Suprapubic skin (tissue), 4 donors: ENCODE data around the gene PDE4D. TPM values are rescaled to one million over a fixed set of nuclear protein-coding genes. Genes with fewer than 3 reads are reported as not detected.

Source experiments
- DNase-seq, 2 donors: peaks; one replicate each; pipeline ENCODE4 v3.0.0-alpha.2; 2019; ENCODE audit warnings: low spot score in 2 of 2
- H3K27ac ChIP-seq: fragments of 200-600 bp; sonication (generic); one replicate; pipeline ENCODE4 v1.5.1; 2019
- H3K27me3 ChIP-seq: fragments of 200-600 bp; sonication (generic); one replicate; pipeline ENCODE4 v1.5.1; 2019
- H3K36me3 ChIP-seq: fragments of 200-600 bp; sonication (generic); one replicate; pipeline ENCODE4 v1.5.1; 2019
- H3K4me1 ChIP-seq: fragments of 200-600 bp; sonication (generic); one replicate; pipeline ENCODE4 v1.5.1; 2019
- H3K4me3 ChIP-seq: fragments of 200-600 bp; sonication (generic); one replicate; pipeline ENCODE4 v1.5.1; 2019; ENCODE audit warnings: mild to moderate bottlenecking
- H3K9me3 ChIP-seq: fragments of 200-600 bp; sonication (generic); one replicate; pipeline ENCODE4 v1.5.1; 2019
- EP300 ChIP-seq: sonication (generic); formaldehyde crosslinking; IDR thresholded peaks from one replicate; pipeline ENCODE4 v1.6.1; 2017; ENCODE audit warnings: antibody characterized with exemption
- POLR2A ChIP-seq, 2 donors: fragments of 450-650 bp; IDR thresholded peaks; one replicate each; pipeline ENCODE4 v1.6.1; 2017; ENCODE audit warnings: antibody characterized with exemption in 2 of 2, mild to moderate bottlenecking in 2 of 2, moderate library complexity in 2 of 2
- POLR2AphosphoS5 ChIP-seq, 3 donors: sonication (generic); formaldehyde crosslinking; IDR thresholded peaks; one replicate each; pipeline ENCODE4 v1.6.1; 2017; ENCODE audit warnings: antibody characterized with exemption in 3 of 3
- WGBS: methylation state at CpG from one replicate; pipeline ENCODE4 v1.1.5; 2018; 5-methylcytosine and 5-hydroxymethylcytosine counted together
- total RNA-seq, 4 donors: library from RNA; depleted of rRNA; stranded (reverse); fragments of >200 nt; gene quantifications; one replicate each; pipeline ENCODE4 v1.1.0, GENCODE V29; 2016
- TF ChIP-seq, protein P1 (sequence below), 2 donors: fragments of 200-600 bp in 1 of 2; fragments of 450-650 bp in 1 of 2; sonication (generic) in 1 of 2; IDR thresholded peaks; one replicate each; pipeline ENCODE4 v1.5.1; 2016 to 2019; ENCODE audit warnings: antibody characterized with exemption in 2 of 2, mild to moderate bottlenecking in 1 of 2, moderate library complexity in 1 of 2

The PDE4D gene
- total RNA-seq, 4 donors from 2014 or later = 26.8 to 57.2 (median 29.9) TPM

GRCh38 chr5:59218424-59219045 is 675.0 kb downstream of the PDE4D start:
- Histone ChIP-seq H3K4me3 (no peak overlapping the region), H3K9me3 (no peaks in the 10 kb centered on the region), H3K4me1 (peaks cover 12% of the 10 kb centered on the region), H3K36me3 (peaks cover 3% of the 10 kb centered on the region), H3K27ac (no peak overlapping the region), H3K27me3 (no peaks in the 10 kb centered on the region)
- TF ChIP-seq, protein P1, sequence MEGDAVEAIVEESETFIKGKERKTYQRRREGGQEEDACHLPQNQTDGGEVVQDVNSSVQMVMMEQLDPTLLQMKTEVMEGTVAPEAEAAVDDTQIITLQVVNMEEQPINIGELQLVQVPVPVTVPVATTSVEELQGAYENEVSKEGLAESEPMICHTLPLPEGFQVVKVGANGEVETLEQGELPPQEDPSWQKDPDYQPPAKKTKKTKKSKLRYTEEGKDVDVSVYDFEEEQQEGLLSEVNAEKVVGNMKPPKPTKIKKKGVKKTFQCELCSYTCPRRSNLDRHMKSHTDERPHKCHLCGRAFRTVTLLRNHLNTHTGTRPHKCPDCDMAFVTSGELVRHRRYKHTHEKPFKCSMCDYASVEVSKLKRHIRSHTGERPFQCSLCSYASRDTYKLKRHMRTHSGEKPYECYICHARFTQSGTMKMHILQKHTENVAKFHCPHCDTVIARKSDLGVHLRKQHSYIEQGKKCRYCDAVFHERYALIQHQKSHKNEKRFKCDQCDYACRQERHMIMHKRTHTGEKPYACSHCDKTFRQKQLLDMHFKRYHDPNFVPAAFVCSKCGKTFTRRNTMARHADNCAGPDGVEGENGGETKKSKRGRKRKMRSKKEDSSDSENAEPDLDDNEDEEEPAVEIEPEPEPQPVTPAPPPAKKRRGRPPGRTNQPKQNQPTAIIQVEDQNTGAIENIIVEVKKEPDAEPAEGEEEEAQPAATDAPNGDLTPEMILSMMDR (IDR thresholded peaks at IDR 0.05) = no peak
- TF ChIP-seq POLR2AphosphoS5 (IDR thresholded peaks at IDR 0.05) (no peak), POLR2A (IDR thresholded peaks at IDR 0.05) (no peak), EP300 (no peak)
- WGBS = 88% methylated on average over 2 of the region's 2 CpGs
- no peak for DNase-seq

GRCh38 chr5:59216841-59217240 is 676.7 kb downstream of the PDE4D start:
- 86% methylated on average over 4 of the region's 4 CpGs for WGBS
- DNase-seq = no peak

DNA sequence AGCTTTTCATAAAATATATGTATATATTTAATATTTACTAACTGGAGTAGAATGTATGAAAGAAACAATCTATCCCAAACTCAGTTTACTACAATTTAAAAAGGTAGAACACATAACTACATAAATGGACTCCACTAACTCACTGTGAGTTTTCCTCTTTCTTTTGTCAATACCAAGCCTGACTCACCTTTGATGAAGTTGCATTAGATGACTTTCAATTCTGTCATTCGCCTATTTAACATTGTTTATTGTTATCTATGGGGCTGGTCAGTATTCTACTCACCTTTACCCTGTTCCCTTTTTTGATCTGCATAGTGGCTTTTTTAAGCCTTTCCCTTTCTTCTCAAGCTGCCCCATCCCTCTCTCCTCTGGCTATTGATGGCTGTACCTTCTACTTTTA is 680.9 kb downstream of the PDE4D start:
- H3K36me3 ChIP-seq = peaks cover 3% of the 10 kb centered on the region
- no peaks in the 10 kb centered on the region for H3K27me3 ChIP-seq
- no peak overlapping the region for H3K4me3 ChIP-seq
- H3K27ac ChIP-seq = no peak overlapping the region
- DNase-seq = no peak
- no peaks in the 10 kb centered on the region for H3K9me3 ChIP-seq
- WGBS = 95% methylated on average over 1 of the region's 1 CpG
- no peak for TF ChIP-seq EP300
- no peak for TF ChIP-seq POLR2A (IDR thresholded peaks at IDR 0.05)
- TF ChIP-seq, protein P1 (IDR thresholded peaks at IDR 0.05) = no peak
- TF ChIP-seq POLR2AphosphoS5 (IDR thresholded peaks at IDR 0.05) = no peak
- peaks cover 4% of the 10 kb centered on the region for H3K4me1 ChIP-seq

More at GRCh38 chr5:59216841-59217240, 676.7 kb downstream of the PDE4D start:
- Histone ChIP-seq H3K36me3 (peaks cover 3% of the 10 kb centered on the region), H3K27me3 (no peaks in the 10 kb centered on the region), H3K27ac (no peak overlapping the region), H3K4me3 (no peak overlapping the region), H3K9me3 (no peaks in the 10 kb centered on the region), H3K4me1 (no peaks in the 10 kb centered on the region)
- TF ChIP-seq, protein P1 (IDR thresholded peaks at IDR 0.05) = no peak
- no peak for TF ChIP-seq POLR2A (IDR thresholded peaks at IDR 0.05)
- no peak for TF ChIP-seq POLR2AphosphoS5 (IDR thresholded peaks at IDR 0.05)
- no peak for TF ChIP-seq EP300

- Histone ChIP-seq H3K9me3 (no peaks in the 10 kb centered on the region), H3K27ac (no peak overlapping the region)
- 27% methylated on average over 3 of the region's 3 CpGs for WGBS
These were observed 683.7 kb downstream of the PDE4D start for GRCh38 chr5:59209758-59210359.

DNA sequence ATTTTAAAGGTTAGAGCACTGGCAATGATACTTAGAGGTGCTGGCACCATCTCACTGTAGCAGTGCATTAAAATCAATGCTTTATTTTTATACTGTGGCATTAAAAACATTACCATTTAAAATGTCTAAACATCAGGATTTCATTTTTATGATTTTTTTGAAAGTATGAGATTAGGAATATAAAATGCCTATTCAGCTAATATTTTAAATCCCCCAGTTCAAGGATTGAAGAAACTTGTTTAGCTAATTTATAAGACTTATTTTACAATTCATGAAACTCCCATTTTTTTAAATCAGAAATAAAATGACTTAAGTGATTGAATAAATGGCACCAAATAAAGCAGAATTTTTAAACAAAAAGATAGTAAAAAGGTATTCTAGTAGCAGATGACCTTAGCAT is 685.1 kb downstream of the PDE4D start:
- no peaks in the 10 kb centered on the region for H3K27me3 ChIP-seq
- no peaks in the 10 kb centered on the region for H3K36me3 ChIP-seq
- H3K4me3 ChIP-seq = no peak overlapping the region
- no peak for DNase-seq
- no peaks in the 10 kb centered on the region for H3K9me3 ChIP-seq
- H3K27ac ChIP-seq = no peak overlapping the region
- peaks cover 4% of the 10 kb centered on the region for H3K4me1 ChIP-seq
- TF ChIP-seq POLR2A (IDR thresholded peaks at IDR 0.05) (no peak), EP300 (no peak), POLR2AphosphoS5 (IDR thresholded peaks at IDR 0.05) (no peak)
- TF ChIP-seq, protein P1 (IDR thresholded peaks at IDR 0.05) = no peak

More at GRCh38 chr5:59209758-59210359, 683.7 kb downstream of the PDE4D start:
- no peaks in the 10 kb centered on the region for H3K36me3 ChIP-seq
- TF ChIP-seq POLR2A (IDR thresholded peaks at IDR 0.05) = no peak
- TF ChIP-seq EP300 = no peak
- TF ChIP-seq POLR2AphosphoS5 (IDR thresholded peaks at IDR 0.05) = no peak
- TF ChIP-seq, protein P1 (IDR thresholded peaks at IDR 0.05) = no peak
- no peaks in the 10 kb centered on the region for H3K27me3 ChIP-seq
- no peak overlapping the region for H3K4me3 ChIP-seq
- DNase-seq = no peak
- peaks cover 4% of the 10 kb centered on the region for H3K4me1 ChIP-seq
